Midbrain (tissue), 1 donor: ENCODE results near the gene CPNE2.

Source experiments
- DNase-seq: peaks from one replicate; lab custom pipeline; 2025; lab: John Stamatoyannopoulos, UW

CPNE2 gene

DNA sequence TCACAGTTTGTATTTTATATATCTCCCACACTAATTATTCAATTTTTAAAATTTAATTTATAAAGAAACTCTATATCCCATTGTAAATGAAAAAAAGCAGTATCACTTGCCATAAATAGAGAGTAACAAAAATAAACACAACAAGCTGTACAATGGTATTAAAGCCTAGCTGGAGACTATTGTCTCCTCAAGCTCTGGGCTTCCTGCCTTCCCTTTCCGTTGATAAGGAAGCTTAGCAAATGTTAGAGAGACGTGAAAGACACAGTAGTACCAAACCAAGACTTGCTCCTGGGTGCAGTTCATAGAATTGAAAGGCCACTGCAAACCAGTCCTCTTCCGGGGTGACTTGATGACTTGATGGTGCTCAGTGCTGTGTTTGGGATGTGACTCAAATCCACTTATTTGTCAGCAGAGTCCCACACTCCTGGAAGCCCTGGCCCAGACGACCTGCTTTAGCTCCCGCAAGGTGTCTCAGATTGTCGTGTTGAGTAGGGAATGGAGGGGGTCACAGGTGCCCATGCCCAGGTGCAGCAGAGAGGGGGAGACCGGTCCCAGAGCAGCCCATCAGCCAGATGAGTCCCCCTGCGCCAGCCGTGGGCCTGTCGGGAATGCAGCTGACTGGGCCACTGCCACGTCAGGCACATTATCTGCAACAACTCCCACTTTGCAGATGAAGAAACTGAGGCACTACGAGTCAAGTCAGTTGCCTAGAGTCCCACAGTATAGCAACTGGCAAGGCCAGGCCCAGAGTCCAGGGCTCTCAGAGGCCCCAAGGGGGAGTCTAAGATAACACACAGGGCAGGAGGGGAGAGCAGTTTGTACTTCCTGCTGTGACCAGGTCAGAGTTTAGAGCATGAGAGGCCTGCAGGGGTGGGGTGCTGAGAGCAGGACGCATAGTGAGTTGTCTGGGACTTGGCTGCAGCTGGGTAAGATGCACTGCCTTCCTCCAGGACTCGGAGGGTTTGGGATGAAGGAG, 53.0 kb downstream of the CPNE2 start:
- DNase-seq, result no peak

DNA sequence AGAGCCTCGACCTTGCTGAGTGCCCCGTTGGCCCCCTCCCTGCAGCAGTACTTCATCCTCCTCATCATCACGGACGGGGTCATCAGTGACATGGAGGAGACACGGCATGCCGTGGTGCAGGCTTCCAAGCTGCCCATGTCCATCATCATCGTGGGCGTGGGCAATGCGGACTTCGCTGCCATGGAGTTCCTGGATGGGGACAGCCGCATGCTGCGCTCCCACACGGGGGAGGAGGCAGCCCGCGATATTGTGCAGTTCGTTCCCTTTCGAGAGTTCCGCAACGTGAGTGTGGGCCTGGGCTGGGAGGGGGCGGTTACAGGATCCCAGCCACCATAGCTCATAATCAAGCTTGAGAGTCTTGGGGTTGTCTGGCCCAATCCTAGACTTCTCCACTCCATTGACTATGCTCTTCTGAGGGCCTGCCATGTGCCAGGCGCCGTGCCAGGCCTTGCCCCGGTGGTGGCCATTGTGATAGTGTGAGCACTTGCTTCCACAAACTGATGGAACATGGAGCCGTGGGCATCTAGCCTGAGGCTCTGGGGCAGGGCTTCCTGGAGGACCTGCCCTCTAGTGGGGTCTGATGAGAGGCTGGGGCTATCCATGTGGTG, 53.8 kb downstream of the CPNE2 start:
- no peak for DNase-seq

DNA sequence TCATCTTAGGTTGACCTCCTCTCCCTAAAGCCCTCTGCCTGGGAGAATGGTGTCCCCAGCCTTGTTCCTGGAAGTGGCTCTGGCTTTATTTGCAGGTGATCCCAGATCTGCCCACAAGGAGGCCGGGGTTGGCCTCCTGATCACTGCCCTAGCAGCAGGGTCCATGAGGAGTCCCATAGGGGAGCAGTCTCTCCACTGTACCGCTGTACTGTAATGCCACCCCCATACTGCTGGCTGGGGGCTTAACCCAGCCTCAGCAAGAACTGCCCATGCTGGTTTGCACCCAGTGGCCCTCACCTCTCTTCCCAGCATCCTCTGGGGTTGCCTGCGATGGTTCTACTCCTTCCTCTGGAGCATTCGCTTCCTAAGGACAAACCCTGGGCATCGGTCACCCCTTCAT, 54.4 kb downstream of the CPNE2 start:
- no peak for DNase-seq

DNA sequence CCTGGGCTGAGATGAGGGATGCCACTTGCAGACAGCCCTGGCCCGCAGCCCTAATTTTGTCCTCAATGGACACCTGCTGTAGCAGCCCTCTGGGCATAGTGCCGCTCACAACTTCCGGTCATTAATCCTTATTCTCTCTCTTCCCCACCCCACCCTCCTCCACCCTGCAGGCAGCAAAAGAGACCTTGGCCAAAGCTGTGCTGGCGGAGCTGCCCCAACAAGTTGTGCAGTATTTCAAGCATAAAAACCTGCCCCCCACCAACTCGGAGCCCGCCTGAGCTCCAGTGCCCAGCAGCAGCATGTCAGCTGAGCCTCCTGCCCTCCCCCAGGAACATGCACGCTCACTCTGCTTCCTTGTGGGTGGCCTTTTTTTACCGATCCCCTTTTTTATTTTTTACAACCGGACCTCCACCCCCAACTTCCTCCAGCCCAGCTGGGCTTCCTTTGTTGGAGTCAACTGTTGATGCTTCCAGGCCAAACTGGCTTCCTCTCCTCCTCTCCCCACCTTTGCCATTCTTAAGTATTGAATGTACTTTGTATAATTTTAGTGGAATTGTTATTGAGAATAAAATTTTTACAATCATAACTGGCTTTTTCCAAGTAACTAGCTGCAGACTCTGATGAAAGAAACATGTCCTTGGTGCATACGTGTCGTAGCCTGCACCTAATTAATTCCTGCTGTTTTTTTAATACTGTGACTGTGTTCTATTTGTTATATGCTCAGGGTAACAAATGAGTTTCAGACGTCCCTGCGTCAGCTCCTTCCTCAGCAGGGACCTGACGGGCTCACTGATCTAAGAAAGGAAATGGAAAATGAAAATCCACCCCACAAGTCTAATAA, 55.2 kb downstream of the CPNE2 start:
- peak; percentile 56 for DNase-seq

DNA sequence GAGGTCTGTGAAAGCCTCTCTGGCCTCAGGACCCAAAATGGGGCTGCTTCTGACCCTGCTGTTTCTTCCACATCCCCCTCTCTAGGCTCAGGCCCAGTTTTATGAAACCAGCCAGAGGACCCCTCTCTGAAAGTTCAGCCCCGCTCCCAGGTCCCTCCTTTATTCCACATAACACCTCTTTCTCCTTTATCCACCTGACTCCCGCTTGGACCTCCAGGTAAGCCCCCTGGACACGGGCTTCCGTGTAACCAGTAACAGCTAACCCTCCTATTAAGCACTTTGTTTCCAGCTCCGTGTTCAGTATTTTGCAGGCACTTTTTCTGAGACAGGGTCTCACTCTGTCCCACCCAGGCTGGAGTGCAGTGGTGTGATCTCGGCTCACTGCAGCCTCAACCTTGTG, 56.1 kb downstream of the CPNE2 start:
- DNase-seq, result no peak

DNA sequence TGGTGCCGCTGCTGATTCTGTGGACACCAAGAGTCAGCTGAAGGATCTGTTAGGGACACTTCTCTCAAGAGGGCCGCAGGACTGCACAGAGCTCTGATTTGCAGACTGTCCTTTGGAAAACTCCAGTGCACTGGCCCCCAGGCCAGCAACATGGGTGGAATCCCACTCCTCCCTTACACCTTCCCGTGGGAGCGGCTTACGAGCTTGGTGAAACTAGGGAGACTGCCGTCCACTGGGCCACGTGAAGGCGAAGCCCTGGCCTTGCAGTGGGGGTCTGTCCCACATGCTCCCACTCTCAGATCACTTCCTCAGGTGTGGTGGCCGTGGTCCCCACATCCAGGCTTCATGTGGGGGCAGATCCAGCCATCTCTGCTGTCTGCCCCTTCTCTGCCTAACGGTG, 57.0 kb downstream of the CPNE2 start:
- DNase-seq, result no peak

DNA sequence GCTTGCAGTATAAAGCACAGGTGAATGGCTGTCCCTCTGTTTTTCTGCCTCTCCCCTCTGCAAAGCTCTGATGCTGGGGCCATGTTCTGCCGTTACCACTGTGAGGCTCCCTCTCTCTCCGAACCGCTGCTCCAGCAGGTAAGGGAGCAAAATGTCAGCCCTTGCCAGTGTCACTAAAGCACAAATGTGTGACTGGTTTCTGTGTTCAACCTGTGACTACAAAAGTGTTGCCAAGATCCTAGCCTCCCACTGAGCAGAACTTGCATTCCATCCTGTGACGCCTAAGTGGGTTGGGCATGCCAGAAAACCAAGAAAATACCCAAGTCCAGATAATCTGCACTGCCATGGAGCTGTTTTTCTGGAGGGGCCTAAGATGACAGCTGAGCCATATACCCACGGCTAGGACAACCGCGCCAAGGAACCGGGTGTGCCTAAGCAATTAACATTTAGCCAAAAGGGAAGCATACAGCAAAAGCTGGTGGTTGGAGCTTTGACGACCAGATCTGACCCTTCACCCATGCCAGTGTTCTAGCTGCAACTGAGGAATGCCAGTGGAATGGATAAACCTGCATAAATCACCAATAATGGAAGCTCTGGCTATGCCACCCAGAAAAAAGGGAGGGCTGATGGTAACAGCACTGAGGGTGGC, 58.4 kb downstream of the CPNE2 start:
- DNase-seq, result no peak

DNA sequence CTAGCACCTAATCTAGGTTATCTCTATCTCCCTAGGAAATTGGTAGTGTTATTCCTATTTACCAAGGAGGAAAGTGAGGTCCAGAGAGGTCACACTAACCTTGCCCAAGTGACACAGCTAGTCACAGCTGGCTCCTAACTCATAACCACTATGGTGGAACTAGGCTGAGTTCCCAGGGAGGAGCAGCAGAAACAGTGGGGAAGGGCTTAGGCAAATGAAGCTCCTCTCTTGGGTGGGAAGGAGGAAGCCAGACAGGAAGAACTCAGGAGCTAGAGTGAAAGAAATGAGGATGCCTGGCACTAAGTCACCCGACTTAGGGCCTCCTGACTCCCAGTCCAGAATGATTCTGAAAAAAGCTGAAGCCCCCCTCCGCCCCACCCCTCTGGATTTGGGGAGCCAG, 59.0 kb downstream of the CPNE2 start:
- no peak for DNase-seq

DNA sequence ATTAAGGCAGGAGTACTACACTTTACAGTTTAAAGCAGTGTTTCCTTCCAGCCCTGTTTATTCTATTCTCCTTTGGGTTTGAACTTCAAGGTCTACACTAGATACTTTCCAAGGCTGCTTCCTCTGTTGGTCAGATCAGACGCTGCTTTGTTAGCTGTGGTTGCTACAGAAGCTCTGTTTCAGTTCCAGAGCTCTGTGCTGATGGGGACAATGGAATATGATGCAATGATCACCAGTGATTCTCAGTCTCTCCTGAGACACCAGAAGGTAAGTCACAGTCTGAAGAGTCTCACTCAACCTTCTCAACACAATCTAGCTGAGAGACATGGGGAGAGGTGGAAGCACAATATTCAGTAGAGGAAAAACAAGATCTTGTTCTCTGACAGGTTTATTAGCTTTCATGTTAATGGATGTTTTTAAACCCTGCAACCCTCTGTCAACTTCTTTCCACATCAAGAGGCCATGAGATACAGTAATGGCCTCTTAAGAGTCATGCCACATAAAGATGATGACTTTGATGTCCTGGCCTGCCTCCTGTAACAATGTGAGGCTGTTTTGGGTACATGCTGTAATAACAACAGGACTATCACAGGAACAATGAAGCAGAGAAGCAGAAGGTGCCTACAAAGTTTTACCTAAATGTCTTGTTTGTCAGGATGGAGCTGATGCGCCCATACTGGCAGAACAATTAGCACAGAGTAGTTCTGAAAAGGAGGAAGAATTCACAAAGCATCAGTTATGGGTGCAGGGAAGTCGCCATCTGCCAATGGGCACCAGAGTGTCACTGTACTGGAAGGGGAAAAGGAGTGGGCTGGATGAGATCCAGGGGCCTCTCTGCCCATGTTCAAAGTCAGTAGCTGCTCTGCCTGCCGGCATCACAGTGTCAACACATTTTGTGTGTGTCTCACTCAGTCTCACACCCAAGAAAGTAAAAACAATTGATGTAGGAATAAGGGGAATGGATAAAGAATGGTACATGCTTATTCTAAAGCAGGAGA, 60.0 kb downstream of the CPNE2 start:
- DNase-seq, result peak; percentile 33

DNA sequence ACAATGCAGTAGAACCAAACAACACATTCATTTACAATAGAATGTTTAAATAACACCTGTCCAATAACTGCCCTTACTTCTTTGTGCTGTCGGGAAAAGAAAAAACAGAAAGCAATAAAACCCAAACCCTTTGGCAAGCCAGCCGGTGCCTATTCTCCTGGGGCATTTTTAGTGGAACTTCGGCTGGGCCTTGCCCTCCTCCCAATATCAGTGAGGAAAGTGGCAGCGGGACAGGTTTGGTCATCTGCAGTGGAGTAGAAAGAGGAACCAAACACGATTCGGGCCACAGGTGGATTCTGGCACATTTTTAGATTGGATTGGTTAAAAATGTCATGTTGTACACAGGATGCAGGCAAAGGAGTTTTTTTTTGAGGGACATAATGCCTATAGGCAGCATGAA, 61.5 kb downstream of the CPNE2 start:
- no peak for DNase-seq

DNA sequence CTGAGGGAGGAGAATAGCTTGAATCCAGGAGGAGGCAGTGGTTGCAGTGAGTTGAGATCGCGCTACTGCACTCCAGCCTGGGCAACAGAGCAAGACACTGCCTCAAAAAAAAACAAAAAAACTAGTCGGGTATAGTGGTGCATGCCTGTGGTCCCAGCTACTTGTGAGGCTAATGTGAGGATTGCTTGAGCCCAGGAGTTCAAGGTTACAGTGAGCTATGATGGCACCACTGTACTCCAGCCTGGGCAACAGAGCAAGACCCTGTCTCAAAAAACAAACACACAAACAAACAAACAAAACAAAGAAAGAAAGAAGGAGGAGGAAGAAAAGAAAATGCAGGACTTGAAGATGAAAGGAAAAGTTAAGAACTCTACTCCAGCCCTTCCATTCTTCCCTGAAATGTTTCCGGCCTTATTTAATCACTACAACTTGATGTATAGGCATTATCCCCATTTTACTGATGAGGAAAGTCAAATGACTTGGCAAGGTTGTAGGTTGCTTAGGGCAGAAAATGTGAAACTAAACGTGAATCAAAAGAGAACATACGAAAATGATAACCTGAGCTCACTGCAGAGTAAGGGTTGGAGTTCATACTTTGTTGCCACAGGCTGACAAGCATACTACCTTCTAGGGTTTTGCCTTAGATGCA, 63.4 kb downstream of the CPNE2 start:
- DNase-seq, result no peak

DNA sequence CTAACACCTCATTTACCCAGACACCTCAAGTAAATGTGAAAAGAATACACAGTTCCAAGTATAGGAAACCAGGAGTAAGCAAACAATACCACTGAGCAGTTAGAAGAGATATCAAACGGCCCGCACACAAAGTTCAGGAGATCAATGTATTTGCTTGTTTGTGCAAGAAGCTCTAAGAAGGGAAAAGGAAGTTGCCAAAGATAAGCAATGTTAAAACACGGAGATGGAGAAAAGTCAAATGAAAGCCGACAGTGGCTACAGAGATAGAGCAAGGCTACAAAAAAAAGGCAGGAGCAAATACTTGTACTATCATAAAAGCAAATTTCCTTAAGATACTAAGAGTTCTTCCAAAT, 63.9 kb downstream of the CPNE2 start:
- no peak for DNase-seq

DNA sequence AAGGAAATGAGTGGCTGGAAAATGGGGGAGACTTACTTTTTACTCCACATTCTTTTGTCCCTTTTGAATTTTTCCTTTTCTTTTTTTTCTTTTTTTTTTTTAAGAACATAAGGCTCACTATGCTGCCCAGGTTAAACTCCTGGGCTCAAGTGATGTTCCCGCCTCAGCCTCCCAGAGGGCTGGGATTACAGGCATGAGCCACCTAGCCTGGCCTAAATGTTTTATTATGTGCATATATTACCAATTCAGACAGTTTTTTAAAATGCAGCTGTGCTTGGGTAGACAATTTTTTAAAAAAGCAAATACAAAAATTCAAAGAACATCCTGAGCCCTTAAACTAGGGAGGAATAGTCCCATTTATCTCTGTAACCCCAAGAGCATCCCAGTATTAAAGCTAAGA, 65.2 kb downstream of the CPNE2 start:
- DNase-seq, result no peak

DNA sequence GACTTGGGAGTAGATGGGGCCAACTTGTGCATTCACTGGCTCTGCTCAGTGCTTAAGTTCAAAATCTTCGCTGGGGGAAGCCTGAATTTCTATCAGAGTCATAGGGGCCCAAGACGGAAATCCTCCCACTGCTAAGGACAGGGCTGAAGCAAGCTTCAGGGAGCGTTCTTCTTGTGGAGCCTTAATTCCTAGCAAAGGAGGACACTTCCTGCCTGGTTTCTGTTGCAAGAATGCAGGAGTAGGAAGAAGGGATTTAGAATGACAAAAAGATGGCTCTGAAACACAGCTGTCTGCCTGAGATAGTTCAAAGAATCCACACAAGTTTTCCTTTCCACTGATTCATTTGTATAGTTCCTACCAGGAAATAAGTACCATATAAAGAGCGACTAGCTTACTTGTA, 67.1 kb downstream of the CPNE2 start:
- no peak for DNase-seq

DNA sequence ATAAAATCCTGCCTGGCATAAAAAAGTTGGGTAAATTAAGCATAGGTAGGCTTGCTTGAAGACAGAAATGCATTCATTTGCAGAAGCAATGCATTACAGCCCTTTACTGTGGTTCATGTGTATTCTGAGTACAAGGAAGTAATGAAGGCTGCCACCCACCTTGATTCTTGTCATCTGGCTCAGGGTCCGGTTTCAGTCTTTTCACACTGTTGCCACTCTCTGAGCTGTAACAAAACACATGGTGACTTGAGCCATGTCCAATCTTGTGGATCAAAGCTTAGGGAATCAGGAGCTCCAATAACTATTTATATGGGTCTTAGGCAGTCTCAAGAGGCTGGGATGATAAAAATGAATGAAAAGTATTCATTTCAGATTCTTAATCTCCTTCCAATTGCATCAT, 71.5 kb downstream of the CPNE2 start:
- no peak for DNase-seq

DNA sequence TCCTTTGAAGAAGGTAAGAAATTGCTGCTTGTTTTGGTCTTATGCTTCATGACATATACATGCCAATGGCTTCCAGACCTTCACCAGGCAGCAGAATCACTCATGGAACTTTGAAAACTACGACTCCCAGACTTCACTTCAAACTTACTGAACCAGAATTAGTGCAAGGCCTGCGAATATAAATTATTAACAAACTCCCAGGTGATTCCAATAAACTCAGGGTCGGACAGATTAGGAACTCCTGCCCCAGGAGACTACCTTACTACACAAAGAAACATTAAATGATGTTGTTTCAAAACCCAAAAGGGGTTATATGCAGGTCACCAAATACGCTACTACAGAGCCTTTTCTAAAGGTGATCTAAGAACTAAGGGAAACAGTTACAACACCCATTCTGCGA, 73.1 kb downstream of the CPNE2 start:
- no peak for DNase-seq

DNA sequence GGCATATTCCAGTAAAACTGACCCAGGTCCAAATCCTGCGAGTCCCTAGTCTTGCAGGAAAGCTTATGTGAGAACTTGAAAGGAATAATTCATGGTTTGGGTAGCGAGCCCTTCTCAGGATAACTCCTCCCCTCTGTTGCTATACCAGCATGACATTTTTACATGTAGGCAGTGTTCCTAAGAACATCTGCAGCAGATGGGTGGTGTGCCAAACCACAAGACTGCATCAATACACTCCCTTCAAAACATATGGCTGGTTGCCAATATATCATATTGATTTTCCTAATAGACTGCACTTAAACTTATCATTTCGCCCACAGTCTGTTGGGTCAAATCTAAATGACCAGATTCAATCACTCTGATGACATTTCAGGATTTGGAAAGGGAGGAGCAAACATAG, 73.6 kb downstream of the CPNE2 start:
- DNase-seq, result no peak

DNA sequence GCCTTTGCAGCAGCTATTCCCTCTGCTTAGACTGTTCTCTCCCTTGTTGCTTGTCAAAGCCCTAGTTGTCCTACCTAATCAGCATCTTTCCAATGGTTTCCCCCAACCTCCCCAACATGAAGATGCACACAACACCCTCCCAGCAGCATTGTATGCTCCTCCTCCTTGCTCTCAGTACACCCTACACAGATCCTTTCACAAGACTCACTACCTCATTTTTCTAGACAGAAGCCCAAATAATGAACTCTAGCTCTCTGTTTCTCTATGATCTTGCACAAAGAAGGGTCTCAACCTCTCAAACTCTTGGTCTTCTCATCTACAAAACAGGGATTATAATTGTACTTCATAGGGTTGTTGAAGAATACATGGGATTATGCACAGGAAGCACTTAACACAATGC, 74.1 kb downstream of the CPNE2 start:
- no peak for DNase-seq

DNA sequence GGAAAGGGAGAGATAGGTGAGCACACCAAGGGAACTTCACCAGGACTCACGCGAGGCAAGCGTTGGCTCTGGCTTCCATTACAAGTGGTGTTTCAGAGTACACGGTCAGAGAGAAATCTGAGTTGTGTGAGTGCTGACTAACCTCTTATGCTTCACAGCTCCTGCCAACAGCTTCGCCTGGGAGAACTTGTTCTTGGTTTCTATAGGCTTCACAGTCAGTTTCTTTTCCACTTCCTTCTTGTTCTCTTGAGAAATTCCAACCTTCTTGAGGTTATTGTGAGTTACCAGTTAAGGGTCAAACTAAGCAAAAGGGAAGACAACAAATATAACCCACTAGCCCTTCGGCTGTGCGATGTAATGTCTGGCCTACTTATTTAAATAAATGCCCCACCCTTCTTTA, 74.6 kb downstream of the CPNE2 start:
- DNase-seq, result peak; percentile 32

DNA sequence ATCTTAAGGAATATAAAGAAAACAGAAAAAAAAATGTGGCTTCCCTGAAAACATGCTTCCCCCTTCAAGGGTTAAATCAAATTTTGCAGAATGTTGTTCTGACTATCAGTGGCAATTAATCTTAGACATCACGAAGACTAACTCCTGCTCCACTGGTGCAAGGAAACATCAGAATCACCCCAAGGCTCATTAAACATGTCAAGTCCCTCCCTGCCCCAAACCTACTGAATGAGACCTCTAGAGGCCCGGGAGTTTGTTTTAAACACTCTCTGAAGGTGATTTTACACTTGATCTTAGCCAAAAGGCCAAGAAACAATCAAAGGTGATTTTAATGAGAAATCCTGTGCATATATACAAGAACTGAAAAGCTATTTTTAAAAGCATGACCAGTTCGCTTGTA, 75.2 kb downstream of the CPNE2 start:
- no peak for DNase-seq
